GM13976 (cell line): ENCODE results near the gene TFEB.

Source experiments
- DNase-seq: peaks from one replicate; pipeline ENCODE4 v3.0.0; 2012; ENCODE audit warnings: low spot score
- CTCF ChIP-seq: IDR thresholded peaks from 2 replicates; pipeline ENCODE4 v1.5.1; 2012; ENCODE audit warnings: borderline replicate concordance, mild to moderate bottlenecking; ENCODE audit not compliant: insufficient read depth; ENCODE audit errors: extremely low read depth, missing control alignments, control extremely low read depth
- in situ Hi-C: fragments of 300-500 bp; cut with MboI; formaldehyde crosslinking; loops from one replicate; pipeline ENCODE4 v1.12.0; 2022; ENCODE audit warnings: low sequenced_read_pairs, mixed read lengths, inconsistent platforms; ENCODE audit not compliant: unreplicated experiment

The TFEB gene

DNA sequence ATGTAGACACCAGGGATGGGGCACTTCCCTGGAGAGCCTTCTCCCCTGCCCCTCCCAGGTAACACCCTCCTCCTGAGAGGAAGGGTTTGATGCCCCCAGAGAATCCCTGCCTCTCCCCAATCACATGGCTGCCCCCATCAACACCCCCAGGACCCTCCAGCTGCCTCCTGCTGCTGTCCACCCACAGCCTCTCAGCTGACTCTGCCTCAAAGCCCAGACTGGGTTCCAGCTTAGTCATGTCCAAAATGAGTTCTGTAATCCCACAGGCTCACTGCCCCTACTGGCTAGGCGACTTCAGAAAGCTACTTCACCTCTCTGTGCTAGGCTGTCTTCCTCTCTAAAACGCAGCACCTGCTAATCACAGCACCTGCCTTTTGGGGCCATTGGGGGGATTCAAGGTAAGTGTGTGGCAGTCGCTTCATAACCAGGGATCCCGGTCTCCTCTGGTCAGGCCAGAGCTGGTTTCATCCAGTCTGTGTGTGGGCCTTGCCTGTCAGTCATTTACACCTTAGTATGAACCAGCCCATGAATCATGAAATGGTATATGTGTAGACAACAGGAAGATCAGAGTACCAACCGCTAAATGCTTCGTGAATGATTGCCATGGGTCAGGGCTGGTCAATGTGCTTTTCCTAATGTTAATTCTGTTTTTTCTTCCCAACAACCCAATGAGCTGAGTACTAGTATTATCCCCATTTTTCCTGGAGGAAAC, 40.4 kb downstream of the TFEB start:
- no peak for TF ChIP-seq CTCF
- in situ Hi-C loops = no loop called here
- DNase-seq = no peak

DNA sequence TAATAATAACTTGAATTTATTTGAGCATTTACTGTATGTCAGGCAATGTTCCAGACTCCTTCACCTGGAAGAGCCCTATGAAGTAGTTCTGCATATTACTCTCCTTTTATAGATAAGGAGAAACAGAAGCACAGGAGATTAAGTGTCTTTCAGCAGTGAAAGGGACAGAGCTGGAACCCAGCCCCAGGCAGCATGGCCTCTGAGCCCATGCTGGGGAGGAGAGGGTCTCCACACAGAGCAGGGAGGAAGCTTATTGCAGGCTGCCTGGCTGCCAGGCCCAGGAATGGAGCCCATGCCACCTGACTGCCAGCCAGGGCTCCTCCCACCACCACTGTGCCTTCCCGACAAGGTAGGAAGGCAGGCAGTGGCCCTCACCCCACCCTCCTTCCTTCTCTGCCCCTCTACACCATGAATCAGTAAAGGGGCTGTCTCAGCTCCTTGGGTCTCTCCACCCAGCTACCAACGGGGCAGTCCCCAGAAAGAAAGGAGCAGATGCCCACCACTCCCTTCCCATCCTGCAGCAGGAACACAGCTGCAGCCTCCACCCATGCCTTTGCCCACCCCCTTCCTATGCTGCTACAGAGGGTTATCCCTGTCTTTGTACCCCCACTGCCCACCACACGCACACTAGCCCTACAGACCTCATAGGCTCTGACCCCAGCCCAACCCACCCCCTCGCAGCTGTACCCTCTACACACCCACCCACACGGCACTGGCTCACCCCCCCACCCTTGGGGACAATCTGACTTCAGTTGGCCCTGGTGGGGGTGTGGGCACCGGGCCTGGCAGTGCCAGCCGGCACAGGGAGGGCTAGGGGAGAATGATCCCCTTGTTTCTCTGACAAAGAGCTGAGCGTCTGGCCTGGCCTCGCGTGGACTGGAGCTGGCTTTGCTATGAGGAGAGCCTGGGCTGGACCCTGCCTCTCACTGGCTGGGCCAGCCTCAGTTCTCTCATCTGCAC, 41.8 kb downstream of the TFEB start:
- no peak for DNase-seq
- in situ Hi-C loops = no loop called here
- TF ChIP-seq CTCF = no peak

- TF ChIP-seq CTCF = no peak
- in situ Hi-C loops = no loop called here
These were observed 42.7 kb downstream of the TFEB start for GRCh38 chr6:41692730-41693129.

DNA sequence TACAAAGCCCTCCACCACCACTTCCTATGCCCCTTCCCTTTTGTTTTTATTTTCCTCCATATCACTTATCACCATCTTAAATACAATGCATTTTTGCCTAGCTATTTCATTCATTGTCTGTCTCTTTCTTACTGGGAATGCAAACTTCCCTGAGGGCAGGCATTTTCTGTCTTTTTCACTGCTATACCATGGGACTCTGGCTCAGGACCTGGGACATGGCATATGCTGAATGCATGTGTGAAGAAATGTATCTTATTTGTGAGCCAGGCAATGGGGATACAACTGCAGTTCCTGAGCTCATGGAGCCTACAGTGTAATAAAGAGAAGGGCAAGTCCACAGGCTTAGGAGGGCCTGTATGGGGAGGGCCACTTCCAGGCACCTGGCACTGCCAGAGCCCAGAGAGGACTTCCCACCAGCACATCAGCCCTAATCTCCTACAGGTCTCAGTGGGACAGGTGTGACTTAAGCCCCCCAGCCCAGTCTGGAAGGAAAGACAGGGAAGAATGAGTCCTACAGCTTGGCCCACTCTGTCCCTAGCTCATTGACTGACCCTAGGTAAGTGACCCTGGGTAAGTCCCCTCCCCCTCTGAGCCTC, 43.2 kb downstream of the TFEB start:
- TF ChIP-seq CTCF = no peak
- DNase-seq = no peak
- in situ Hi-C loops = no loop called here

More at GRCh38 chr6:41692730-41693129, 42.7 kb downstream of the TFEB start:
- no peak for DNase-seq

GRCh38 chr6:41691426-41692079, 43.9 kb downstream of the TFEB start:
- TF ChIP-seq CTCF = no peak
- DNase-seq = no peak
- in situ Hi-C loops = no loop called here
